GM23338 (cell line): ENCODE data around the gene FMN1. TPM values are rescaled to one million over a fixed set of nuclear protein-coding genes. Genes with fewer than 3 reads are reported as not detected.

Source experiments
- ATAC-seq: fragments of 200-7000 bp; cut with Tn5 transposase; 3 replicates; pipeline ENCODE4 v1.9.1; 2020
- DNase-seq: peaks from one replicate; pipeline ENCODE4 v3.0.0-alpha.2; 2015; ENCODE audit warnings: low spot score
- H2AFZ ChIP-seq: fragments of 200-600 bp; sonication (generic); 2 replicates; pipeline ENCODE4 v1.8.0; 2016; ENCODE audit warnings: antibody characterized with exemption, mild to moderate bottlenecking, moderate library complexity
- H3F3A ChIP-seq: fragments of 200-600 bp; sonication (generic); replicated peaks from 2 replicates; pipeline ENCODE4 v1.8.0; 2017; ENCODE audit warnings: antibody characterized with exemption, mixed run types, low read depth
- H3K27ac ChIP-seq: fragments of 200-600 bp; sonication (generic); 2 replicates; pipeline ENCODE4 v1.6.1; 2016; ENCODE audit warnings: low read depth
- H3K27me3 ChIP-seq: fragments of 200-600 bp; sonication (generic); 2 replicates; pipeline ENCODE4 v1.8.0; 2016; ENCODE audit warnings: mild to moderate bottlenecking, mixed run types, moderate library complexity; ENCODE audit not compliant: insufficient read depth
- H3K36me3 ChIP-seq: fragments of 200-600 bp; sonication (generic); 2 replicates; pipeline ENCODE4 v1.8.0; 2016; ENCODE audit warnings: mild to moderate bottlenecking; ENCODE audit not compliant: insufficient read depth
- H3K4me1 ChIP-seq: fragments of 200-600 bp; sonication (generic); 2 replicates; pipeline ENCODE4 v1.8.0; 2016; ENCODE audit warnings: mild to moderate bottlenecking, moderate library complexity; ENCODE audit not compliant: insufficient read depth
- H3K4me2 ChIP-seq: fragments of 200-600 bp; sonication (generic); 2 replicates; pipeline ENCODE4 v1.7.1; 2017; ENCODE audit warnings: mixed run types
- H3K4me3 ChIP-seq: fragments of 200-600 bp; sonication (generic); 2 replicates; pipeline ENCODE4 v1.6.1; 2016; ENCODE audit warnings: mixed run types
- H3K79me2 ChIP-seq: fragments of 200-600 bp; sonication (generic); replicated peaks from 2 replicates; pipeline ENCODE4 v1.8.0; 2017; ENCODE audit warnings: mild to moderate bottlenecking; ENCODE audit not compliant: insufficient read depth
- H3K9me2 ChIP-seq: fragments of 200-600 bp; sonication (generic); 2 replicates; pipeline ENCODE4 v1.8.0; 2017; ENCODE audit not compliant: insufficient read depth
- H4K20me1 ChIP-seq: fragments of 200-600 bp; sonication (generic); replicated peaks from 2 replicates; pipeline ENCODE4 v1.8.0; 2017; ENCODE audit warnings: mild to moderate bottlenecking; ENCODE audit not compliant: insufficient read depth
- H3K27ac Mint-ChIP-seq: 2 replicates; pipeline ENCODE4 v1.8.0; 2020; ENCODE audit warnings: inconsistent platforms, mild to moderate bottlenecking, moderate library complexity, mixed read lengths
- H3K27me3 Mint-ChIP-seq: 3 replicates; pipeline ENCODE4 v1.8.0; 2022; ENCODE audit warnings: low read depth, mild to moderate bottlenecking, moderate library complexity, mixed read lengths, inconsistent platforms; ENCODE audit not compliant: insufficient read depth, poor library complexity
- H3K36me3 Mint-ChIP-seq: 3 replicates; pipeline ENCODE4 v1.8.0; 2021; ENCODE audit warnings: low read depth, mild to moderate bottlenecking, inconsistent platforms, moderate library complexity, mixed read lengths
- H3K4me1 Mint-ChIP-seq: 3 replicates; pipeline ENCODE4 v1.8.0; 2020; ENCODE audit warnings: mild to moderate bottlenecking, inconsistent platforms, mixed read lengths
- H3K4me3 Mint-ChIP-seq: 3 replicates; pipeline ENCODE4 v1.8.0; 2021; ENCODE audit warnings: moderate library complexity, mild to moderate bottlenecking, inconsistent platforms, mixed read lengths
- H3K9me3 Mint-ChIP-seq: 3 replicates; pipeline ENCODE4 v1.8.0; 2020; ENCODE audit warnings: moderate library complexity, mild to moderate bottlenecking, inconsistent platforms, mixed read lengths
- CREB1 ChIP-seq: fragments of 250-450 bp; sonication (Bioruptor Pico); IDR thresholded peaks from 2 replicates; pipeline ENCODE4 v1.5.0; 2020; ENCODE audit warnings: low read depth, mild to moderate bottlenecking, moderate library complexity
- CTCF ChIP-seq, 2 experiments: fragments of 200-600 bp in 1 of 2; sonication (generic) in 1 of 2; conservative IDR thresholded peaks; 2 replicates each; pipeline versions ENCODE4 v1.5.1 to v1.6.1; 2016 to 2017; ENCODE audit warnings: antibody characterized with exemption in 2 of 2, low read depth in 2 of 2, mild to moderate bottlenecking in 2 of 2, moderate library complexity in 1 of 2
- EZH2 ChIP-seq: fragments of 200-600 bp; sonication (generic); IDR thresholded peaks from one replicate; pipeline ENCODE4 v1.8.0; 2017; ENCODE audit warnings: antibody characterized with exemption, mild to moderate bottlenecking, low read depth; ENCODE audit not compliant: unreplicated experiment
- EZH2phosphoT487 ChIP-seq: fragments of 200-600 bp; sonication (generic); IDR thresholded peaks from one replicate; pipeline ENCODE4 v1.8.1; 2018; ENCODE audit warnings: antibody characterized with exemption; ENCODE audit not compliant: unreplicated experiment
- POLR2AphosphoS5 ChIP-seq: IDR thresholded peaks from 2 replicates; pipeline ENCODE4 v1.6.1; 2016; ENCODE audit warnings: antibody characterized with exemption, low read depth
- REST ChIP-seq: IDR thresholded peaks from one replicate; pipeline ENCODE4 v1.6.1; 2018; ENCODE audit warnings: antibody characterized with exemption; ENCODE audit not compliant: unreplicated experiment
- STAT1 ChIP-seq: IDR thresholded peaks from one replicate; pipeline ENCODE4 v1.6.1; 2016; ENCODE audit warnings: antibody characterized with exemption; ENCODE audit not compliant: unreplicated experiment
- ZNF114 ChIP-seq: fragments of 250-450 bp; sonication (Bioruptor Pico); IDR thresholded peaks from 2 replicates; pipeline ENCODE4 v1.5.0; 2020; ENCODE audit warnings: mild to moderate bottlenecking, moderate library complexity
- ZNF331 ChIP-seq: fragments of 250-450 bp; sonication (Bioruptor Pico); IDR thresholded peaks from 2 replicates; pipeline ENCODE4 v1.5.0; 2020; ENCODE audit warnings: low read depth, mild to moderate bottlenecking, moderate library complexity
- ZNF462 ChIP-seq: fragments of 250-450 bp; sonication (Bioruptor Pico); IDR thresholded peaks from 2 replicates; pipeline ENCODE4 v1.5.0; 2020; ENCODE audit warnings: mild to moderate bottlenecking, moderate library complexity
- polyA plus RNA-seq: library from polyadenylated mRNA; unstranded; fragments of >200 nt; fragmentation: Nextera tagmentation; extraction: Ambion mirVana; gene quantifications from 2 replicates; pipeline ENCODE4 v1.2.1, GENCODE V29; 2016
- total RNA-seq: library from RNA; depleted of rRNA; stranded (reverse); fragments of >200 nt; shearing (Covaris generic); gene quantifications from 2 replicates; pipeline ENCODE4 v1.2.3, GENCODE V29; 2014

FMN1 gene
- total and polyA plus RNA-seq, 2 experiments from 2014 or later = 1.2 to 1.6 TPM

- Mint-ChIP-seq H3K27me3 (peaks cover 2% of the 10 kb centered on the region), H3K9me3 (no peaks in the 10 kb centered on the region), H3K36me3 (no peaks in the 10 kb centered on the region), H3K27ac (no peak overlapping the region), H3K4me1 (peaks cover 13% of the 10 kb centered on the region), H3K4me3 (no peak overlapping the region)
- no peak overlapping the region for H3K4me3 ChIP-seq
- H3K4me1 ChIP-seq = peaks cover 10% of the 10 kb centered on the region; the same call in 1 of the 2 replicates
- no peak for ATAC-seq
- DNase-seq = no peak
- H3K79me2 ChIP-seq = no peaks in the 10 kb centered on the region
- no peaks in the 10 kb centered on the region for H3K36me3 ChIP-seq
- H4K20me1 ChIP-seq = no peaks in the 10 kb centered on the region
- TF ChIP-seq STAT1 (no peak), EZH2 (no peak), POLR2AphosphoS5 (no peak), EZH2phosphoT487 (no peak), CTCF (conservative IDR thresholded peaks at IDR 0.05; ENCODE audit: low read depth in 2 of 2) (no peak)
- no peak overlapping the region for H3K4me2 ChIP-seq
- H3F3A ChIP-seq = no peaks in the 10 kb centered on the region
- H3K9me2 ChIP-seq = no peaks in the 10 kb centered on the region
- no peak overlapping the region for H2AFZ ChIP-seq
- H3K27me3 ChIP-seq = no peaks in the 10 kb centered on the region
- H3K27ac ChIP-seq = no peak overlapping the region
These were observed 402.1 kb downstream of the FMN1 start for GRCh38 chr15:32792436-32792835.

- DNase-seq = no peak
- Mint-ChIP-seq H3K27ac (no peak overlapping the region), H3K4me3 (no peak overlapping the region), H3K4me1 (peaks cover 13% of the 10 kb centered on the region), H3K27me3 (peaks cover 2% of the 10 kb centered on the region), H3K9me3 (no peaks in the 10 kb centered on the region), H3K36me3 (no peaks in the 10 kb centered on the region)
- Histone ChIP-seq H3K9me2 (no peaks in the 10 kb centered on the region), H3K4me2 (no peak overlapping the region), H2AFZ (0 out of 2 replicates have a peak overlapping the region, but pooled peaks have one; percentile 67), H3K4me3 (no peak overlapping the region), H3K4me1 (peaks cover 10% of the 10 kb centered on the region; the same call in 1 of the 2 replicates), H3K27ac (no peak overlapping the region), H3K79me2 (no peaks in the 10 kb centered on the region), H4K20me1 (no peaks in the 10 kb centered on the region), H3K27me3 (no peaks in the 10 kb centered on the region), H3F3A (no peaks in the 10 kb centered on the region), H3K36me3 (no peaks in the 10 kb centered on the region)
- ATAC-seq = no peak
- TF ChIP-seq EZH2 (no peak), CREB1 (CRISPR knock-in tag) (no peak), ZNF462 (no peak), EZH2phosphoT487 (no peak), ZNF114 (CRISPR knock-in tag) (no peak), REST (no peak), ZNF331 (CRISPR knock-in tag) (no peak), STAT1 (no peak)
These were observed 404.0 kb downstream of the FMN1 start for GRCh38 chr15:32790352-32790999.
